HG03066 (cell line): ENCODE data around the gene JMJD6.
"Not testable (repeated sequence)": the region's sequence is repeated elsewhere in the genome, so short reads cannot be mapped to it uniquely, and the experiment has no call there.

Experiments used
- ATAC-seq: cut with Tn5 transposase; IDR thresholded peaks from one replicate; pipeline ENCODE4 v1.9.1; 2021; ENCODE audit warnings: low read depth; ENCODE audit not compliant: unreplicated experiment

JMJD6 gene

GRCh38 chr17:76720211-76720610 lies 6.2 kb downstream of the JMJD6 start:
- ATAC-seq, result no peak

- no peak for ATAC-seq
These were observed 7.9 kb downstream of the JMJD6 start for GRCh38 chr17:76718516-76718915.

GRCh38 chr17:76716839-76717215 lies 9.6 kb downstream of the JMJD6 start:
- ATAC-seq, result no peak

- ATAC-seq, result no peak
These were observed 10.1 kb downstream of the JMJD6 start for GRCh38 chr17:76716146-76716838.

DNA sequence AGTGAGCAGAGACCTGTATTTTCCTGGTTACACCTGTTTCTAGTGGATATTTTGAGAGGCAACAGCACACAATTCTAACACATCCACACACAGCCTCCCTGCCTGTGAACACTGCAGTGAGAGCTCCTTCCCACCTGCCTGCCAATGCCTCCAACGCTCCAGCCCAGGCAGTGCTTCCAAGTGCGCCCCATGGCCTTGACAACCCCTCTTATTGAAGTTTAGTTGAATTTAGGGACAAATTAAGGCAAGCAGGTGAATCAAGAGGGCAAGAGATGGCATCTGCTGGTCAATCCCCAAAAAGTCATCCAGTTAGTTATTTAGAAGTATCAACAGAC lies 10.9 kb downstream of the JMJD6 start:
- no peak for ATAC-seq

DNA sequence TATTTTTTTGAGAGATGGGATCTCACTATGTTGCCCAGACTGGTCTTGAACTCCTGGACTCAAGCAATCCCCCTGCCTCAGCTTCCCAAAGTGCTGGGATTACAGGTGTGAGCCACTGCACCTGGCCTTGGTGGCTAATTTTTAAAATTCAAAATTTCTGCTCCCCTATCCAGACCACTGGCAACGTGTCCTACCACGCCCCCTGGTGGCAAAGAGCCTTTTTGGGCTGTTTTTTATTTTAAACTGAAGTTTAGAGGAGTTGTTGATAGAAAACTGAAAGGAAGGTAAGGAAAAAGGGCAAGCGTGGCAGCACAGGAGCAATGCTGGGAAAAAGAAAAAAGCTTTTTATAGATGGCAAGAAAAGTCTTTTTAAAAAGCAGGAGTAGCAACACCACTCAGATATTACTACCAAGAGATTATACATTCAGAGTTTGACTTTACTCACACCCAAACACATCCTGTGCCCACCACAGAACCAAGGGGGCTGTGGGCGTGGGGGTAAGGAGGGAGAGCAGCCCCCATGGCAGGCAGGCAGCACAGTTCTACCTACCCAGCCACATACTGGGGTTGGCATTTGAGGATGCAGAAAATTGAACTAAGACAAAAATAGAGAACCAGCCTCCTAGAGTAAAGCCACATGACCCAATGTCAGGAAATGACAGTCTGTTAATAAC lies 11.4 kb downstream of the JMJD6 start:
- ATAC-seq, result no peak

- ATAC-seq, result no peak
These were observed 12.1 kb downstream of the JMJD6 start for GRCh38 chr17:76714336-76714735.

DNA sequence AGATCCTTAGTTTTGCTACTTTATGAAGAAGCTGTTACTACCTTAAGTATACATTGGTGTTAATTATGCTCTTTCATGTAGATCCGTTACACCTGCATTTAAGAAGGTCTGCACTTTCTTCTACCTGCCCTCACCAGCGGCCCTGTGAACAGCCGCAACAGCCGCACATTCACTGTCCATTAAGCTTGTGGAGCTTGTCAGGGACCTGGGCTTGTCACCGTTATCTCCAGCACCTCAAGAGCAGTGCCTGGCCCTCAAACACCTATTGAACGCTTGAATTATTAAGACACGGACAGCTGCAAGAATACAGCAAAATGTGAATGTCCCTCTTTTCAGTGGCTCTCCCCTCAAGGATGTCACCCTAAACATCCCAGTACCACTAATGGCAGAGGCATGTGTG lies 12.6 kb downstream of the JMJD6 start:
- no peak for ATAC-seq

DNA sequence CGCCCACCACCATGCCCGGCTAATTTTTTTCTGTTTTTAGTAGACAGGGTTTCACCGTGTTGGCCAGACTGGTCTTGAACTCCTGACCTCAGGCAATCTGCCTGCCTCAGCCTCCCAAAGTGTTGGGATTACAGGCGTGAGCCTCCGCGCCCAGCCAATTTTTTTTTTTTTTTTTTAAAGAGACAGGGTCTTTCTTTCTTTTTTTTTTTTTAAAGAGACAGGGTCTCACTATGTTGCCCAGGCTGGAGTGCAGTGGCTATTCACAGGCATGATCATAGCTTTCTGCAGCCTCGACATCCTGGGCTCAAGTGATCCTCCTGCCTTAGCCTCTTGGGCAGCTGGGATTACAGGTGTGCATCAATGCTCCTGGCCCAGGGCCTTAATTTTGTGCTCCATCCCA lies 14.1 kb downstream of the JMJD6 start:
- ATAC-seq, result not testable (repeated sequence)

DNA sequence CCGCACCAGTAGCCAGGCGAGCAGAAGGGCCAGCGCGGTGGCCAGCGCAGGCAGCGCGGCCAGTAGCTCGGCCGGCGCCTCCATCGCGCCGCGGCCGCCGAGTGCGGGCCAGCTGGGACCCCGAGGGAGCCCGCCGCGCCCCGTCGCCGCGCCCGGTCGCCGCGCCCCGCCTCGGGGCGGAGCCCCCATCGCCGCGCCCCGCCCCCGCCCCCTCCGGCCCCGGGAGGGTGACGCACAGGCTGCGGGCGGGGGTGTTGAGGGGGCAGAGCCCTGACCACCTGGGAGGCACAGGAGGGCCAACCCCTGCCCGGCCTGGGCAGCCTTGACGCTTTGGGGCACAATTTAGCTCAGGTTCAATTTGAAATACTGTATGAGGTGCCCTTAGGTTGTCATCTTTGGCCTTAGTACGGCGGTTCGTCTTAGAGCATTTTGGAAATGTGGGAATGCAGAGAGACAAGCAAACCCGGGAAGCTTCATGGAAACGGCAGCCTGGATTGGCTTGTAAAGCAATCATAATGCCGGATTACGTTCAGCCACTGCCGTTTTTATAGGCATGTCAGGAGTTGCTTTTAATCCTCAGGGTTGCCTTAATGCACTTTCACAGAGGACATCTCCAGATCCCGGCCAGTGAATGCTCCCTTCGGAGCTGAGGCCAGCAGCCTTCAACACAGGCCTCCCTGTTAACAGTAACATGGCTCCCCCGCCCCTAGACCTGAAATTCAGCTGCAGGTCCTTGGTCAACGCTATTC lies 15.4 kb downstream of the JMJD6 start, which contains the start of gene MXRA7:
MXRA7 (minus strand) TSS at position 103 of the 749 bp plus-strand sequence; CDS start at position 84, 19 bp downstream.
- ATAC-seq, result no peak

GRCh38 chr17:76709951-76710862 lies 16.2 kb downstream of the JMJD6 start:
- not testable (repeated sequence) for ATAC-seq

- no peak for ATAC-seq
These were observed 17.1 kb downstream of the JMJD6 start for GRCh38 chr17:76709077-76709950.

DNA sequence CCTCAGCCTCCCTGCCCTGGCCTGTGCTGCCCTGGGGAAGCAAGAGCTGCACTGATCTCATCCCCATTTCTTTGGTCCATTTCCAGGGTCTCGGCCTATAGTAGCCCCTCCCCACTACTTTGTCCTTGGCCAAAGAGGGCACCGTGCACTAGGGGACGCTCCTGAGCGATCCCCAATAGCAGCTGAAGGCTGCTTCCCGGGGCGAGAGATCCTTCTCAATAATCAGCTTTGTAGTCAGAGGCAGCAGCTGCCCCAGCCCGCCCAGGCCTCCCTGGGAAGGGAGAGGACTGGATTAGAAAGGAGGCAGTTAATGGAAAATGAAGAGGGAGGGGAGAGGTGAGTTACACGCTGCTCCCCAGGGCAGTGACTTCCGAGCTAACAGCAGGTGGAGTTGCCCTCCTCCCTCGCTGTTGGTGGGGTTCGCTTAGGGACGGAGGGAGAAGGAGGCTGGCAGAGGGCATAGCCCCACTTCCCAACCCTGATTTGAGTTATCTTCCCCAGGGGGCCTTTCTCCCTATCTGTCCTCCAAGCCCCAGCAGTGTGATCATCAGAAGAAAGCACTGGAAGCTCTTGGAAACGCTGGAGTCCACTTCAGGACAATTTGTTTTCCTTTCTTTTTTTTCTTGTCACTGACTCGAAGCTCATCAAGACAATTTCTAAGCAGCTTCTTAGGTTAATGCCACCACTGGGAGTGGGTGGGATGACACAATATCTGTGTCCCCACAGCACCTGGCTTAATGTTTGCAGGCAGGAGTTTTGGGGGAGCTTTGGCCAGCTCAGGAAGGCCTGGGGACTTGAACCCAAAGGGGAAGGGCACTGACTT lies 18.2 kb downstream of the JMJD6 start:
- no peak for ATAC-seq

DNA sequence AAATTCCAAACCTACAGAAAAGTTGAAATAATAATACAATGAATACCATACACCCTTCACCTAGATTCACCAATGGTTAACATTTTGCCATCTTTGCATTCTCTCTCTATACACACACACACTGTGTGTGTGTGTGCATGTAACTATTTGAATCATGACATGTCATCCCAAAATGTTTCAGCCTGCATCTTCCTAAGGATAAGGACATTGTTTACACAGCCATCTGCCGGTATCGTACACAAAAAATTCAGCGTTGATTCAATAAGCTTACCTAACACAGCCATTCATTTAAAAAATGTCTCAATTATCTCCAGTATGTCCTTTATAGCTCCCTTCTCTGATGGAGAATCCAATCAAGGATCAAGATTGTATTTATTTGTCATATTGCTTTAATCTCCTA lies 19.6 kb downstream of the JMJD6 start:
- no peak for ATAC-seq

DNA sequence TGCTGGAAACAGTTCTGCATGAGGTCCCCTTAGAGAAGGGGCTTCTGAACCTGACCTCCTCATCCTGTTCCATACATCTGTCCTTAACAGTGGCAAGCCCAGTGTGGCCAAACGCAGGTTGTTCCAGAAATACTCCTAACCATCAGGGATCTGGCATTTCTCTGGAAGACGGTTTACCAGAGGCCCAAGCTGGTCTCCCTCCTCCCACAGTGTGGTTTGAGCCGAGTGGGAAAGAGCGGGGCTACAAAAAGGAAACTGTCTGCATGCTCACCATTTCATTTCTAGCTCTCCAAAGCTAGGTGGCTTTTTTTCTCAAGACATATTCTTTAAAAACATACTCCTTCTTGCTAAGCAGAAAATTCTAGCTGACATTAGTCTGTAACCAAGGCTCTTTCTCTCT lies 21.6 kb downstream of the JMJD6 start:
- ATAC-seq, result no peak

DNA sequence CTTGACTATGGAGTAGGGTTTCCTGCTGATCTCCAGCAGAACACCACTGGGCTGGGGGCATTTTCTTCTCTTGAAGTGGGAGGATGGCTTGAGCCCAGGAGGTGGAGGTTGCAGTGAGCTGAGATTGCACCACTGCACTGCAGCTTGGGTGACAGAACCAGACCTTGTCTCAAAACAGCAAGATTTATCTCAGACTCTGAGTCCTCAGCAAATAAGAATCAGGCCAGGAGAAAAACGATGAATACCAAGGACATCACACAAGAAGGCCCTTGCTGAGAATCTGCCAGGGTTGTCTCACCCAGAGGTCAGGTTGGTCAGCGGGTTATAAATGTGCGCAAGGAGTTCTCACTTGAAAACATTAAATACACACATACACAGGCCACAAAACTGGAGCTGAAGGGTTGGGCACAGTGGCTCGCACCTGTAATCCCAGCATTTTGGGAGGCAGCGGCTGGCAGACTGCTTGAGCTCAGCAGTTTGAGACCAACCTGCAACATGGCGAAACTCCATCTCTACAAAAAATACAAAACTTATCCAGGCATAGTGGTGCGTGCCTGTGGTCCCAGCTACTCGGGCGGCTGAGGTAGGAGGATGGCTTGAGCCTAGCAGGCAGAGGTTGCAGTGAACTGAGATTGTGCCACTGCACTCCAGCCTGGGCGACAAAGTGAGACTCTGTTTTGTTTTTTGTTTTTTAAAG lies 23.3 kb downstream of the JMJD6 start:
- no peak for ATAC-seq

- ATAC-seq, result no peak
These were observed 24.3 kb downstream of the JMJD6 start for GRCh38 chr17:76702076-76702475.

DNA sequence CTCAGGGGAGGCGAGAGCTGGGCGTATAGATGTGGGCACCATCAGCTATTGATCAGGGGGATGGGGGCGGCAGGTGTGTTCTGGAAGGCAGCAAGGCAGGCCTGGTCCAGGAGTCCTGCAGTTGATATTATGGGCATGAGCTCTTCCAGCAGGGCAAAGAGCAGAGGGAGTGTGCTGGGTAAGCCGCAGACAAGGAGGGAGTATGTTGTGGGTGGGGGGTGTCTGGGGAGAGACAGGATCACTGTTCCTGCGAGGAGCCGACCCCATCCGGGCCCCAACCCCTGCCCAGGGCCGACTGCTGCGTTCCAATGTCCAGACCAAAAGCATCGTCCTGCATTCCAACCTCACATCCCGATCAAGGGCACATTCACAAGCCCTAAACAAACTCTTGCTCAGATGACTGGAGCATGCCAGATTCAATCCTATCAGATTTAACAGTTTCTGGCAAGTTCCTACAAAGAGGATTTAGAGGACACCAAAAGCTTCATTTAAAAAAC lies 24.9 kb downstream of the JMJD6 start:
- ATAC-seq, result no peak
